SK-N-SH (cell line): Measurements from ENCODE around the gene RPL39L. TPM values are rescaled to one million over a fixed set of nuclear protein-coding genes. Genes with fewer than 3 reads are reported as not detected.
"Not testable (repeated sequence)": the region's sequence is repeated elsewhere in the genome, so short reads cannot be mapped to it uniquely, and the experiment has no call there.

ENCODE experiments used
- CTCF ChIA-PET: fragments of 300-600, 350-600 bp; formaldehyde crosslinking; extraction: SDS; loops from one replicate; lab custom pipeline; 2021; lab: Yijun Ruan, JAX
- POLR2A ChIA-PET: fragments of 350-600 bp; sonication (Branson Sonifier 250); formaldehyde crosslinking; extraction: SDS; loops from one replicate; lab custom pipeline; 2020; ENCODE audit warnings: antibody characterized with exemption, inconsistent platforms; lab: Yijun Ruan, JAX
- DNase-seq: peaks from one replicate; pipeline ENCODE4 v3.0.0; 2012
- H2AFZ ChIP-seq: fragments of 200-600 bp; sonication (generic); 2 replicates; pipeline ENCODE4 v1.8.1; 2016; ENCODE audit warnings: antibody characterized with exemption, mild to moderate bottlenecking, low read depth
- H3F3A ChIP-seq: fragments of 200-600 bp; sonication (generic); replicated peaks from 2 replicates; pipeline ENCODE3; 2016; ENCODE audit warnings: antibody characterized with exemption, mild to moderate bottlenecking; ENCODE audit not compliant: insufficient read depth
- H3K27ac ChIP-seq, 2 experiments: fragments of 200-500 bp in 1 of 2; fragments of 200-600 bp in 1 of 2; sonication (Bioruptor generic) in 1 of 2; sonication (generic), shearing (Covaris generic) in 1 of 2; 2 replicates each; pipeline versions ENCODE4 v1.5.1 to v1.6.1; 2014 to 2016; ENCODE audit warnings: low read depth in 2 of 2, inconsistent platforms in 1 of 2, low read length in 1 of 2, mild to moderate bottlenecking in 1 of 2, mixed read lengths in 1 of 2
- H3K27me3 ChIP-seq: fragments of 200-600 bp; sonication (generic), shearing (Covaris generic); 2 replicates; pipeline ENCODE4 v1.6.1; 2016; ENCODE audit warnings: mixed run types; ENCODE audit not compliant: insufficient read depth
- H3K36me3 ChIP-seq, 2 experiments: fragments of 200-500 bp in 1 of 2; fragments of 200-600 bp in 1 of 2; sonication (Bioruptor generic) in 1 of 2; sonication (generic) in 1 of 2; replicated peaks in 1 of 2; 2 replicates each; pipeline versions ENCODE3 to v1.5.1; 2014 to 2016; ENCODE audit warnings: low read length in 1 of 2, mild to moderate bottlenecking in 1 of 2; ENCODE audit not compliant: insufficient read depth in 2 of 2, control insufficient read depth in 1 of 2
- H3K4me1 ChIP-seq, 2 experiments: fragments of 200-500 bp in 1 of 2; fragments of 200-600 bp in 1 of 2; sonication (Bioruptor generic) in 1 of 2; sonication (generic), shearing (Covaris generic) in 1 of 2; 2 replicates each; pipeline versions ENCODE4 v1.5.1 to v1.6.1; 2014 to 2016; ENCODE audit warnings: low read depth in 1 of 2, low read length in 1 of 2, mixed run types in 1 of 2; ENCODE audit not compliant: insufficient read depth in 2 of 2, control insufficient read depth in 1 of 2
- H3K4me2 ChIP-seq: fragments of 200-600 bp; sonication (generic), shearing (Covaris generic); 2 replicates; pipeline ENCODE4 v1.6.1; 2017; ENCODE audit warnings: mixed run types
- H3K4me3 ChIP-seq, 2 experiments: fragments of 200-500 bp in 1 of 2; fragments of 200-600 bp in 1 of 2; sonication (Bioruptor generic) in 1 of 2; sonication (generic), shearing (Covaris generic) in 1 of 2; 2 replicates each; pipeline versions ENCODE4 v1.5.1 to v1.8.1; 2014 to 2016; ENCODE audit warnings: low read depth in 2 of 2, inconsistent platforms in 1 of 2, low read length in 1 of 2, mild to moderate bottlenecking in 1 of 2, mixed read lengths in 1 of 2, moderate library complexity in 1 of 2
- H3K79me2 ChIP-seq: fragments of 200-600 bp; sonication (generic); 2 replicates; pipeline ENCODE4 v1.8.1; 2017; ENCODE audit warnings: mild to moderate bottlenecking; ENCODE audit not compliant: insufficient read depth
- H3K9ac ChIP-seq: fragments of 200-600 bp; sonication (generic); 2 replicates; pipeline ENCODE4 v1.6.1; 2017; ENCODE audit warnings: mixed run types
- H3K9me2 ChIP-seq: fragments of 200-600 bp; sonication (generic); 2 replicates; pipeline ENCODE4 v1.6.1; 2017; ENCODE audit warnings: mixed run types
- H3K9me3 ChIP-seq: fragments of 200-600 bp; sonication (generic); 2 replicates; pipeline ENCODE4 v1.6.1; 2017; ENCODE audit warnings: mixed run types, mild to moderate bottlenecking, moderate library complexity
- H4K20me1 ChIP-seq: fragments of 200-600 bp; sonication (generic); 2 replicates; pipeline ENCODE4 v1.6.1; 2017; ENCODE audit warnings: mild to moderate bottlenecking, mixed run types; ENCODE audit not compliant: insufficient read depth
- CHD2 ChIP-seq: fragments of 150-350 bp; IDR thresholded peaks from 2 replicates; pipeline ENCODE4 v1.6.1; 2018; ENCODE audit warnings: low read length; ENCODE audit not compliant: partially characterized antibody
- ELF1 ChIP-seq: IDR thresholded peaks from 2 replicates; pipeline ENCODE4 v1.4.0; 2012
- EZH2phosphoT487 ChIP-seq: fragments of 200-600 bp; sonication (generic); IDR thresholded peaks from 2 replicates; pipeline ENCODE4 v1.6.1; 2017; ENCODE audit warnings: low read depth, mixed run types, mild to moderate bottlenecking, antibody characterized with exemption, moderate library complexity, borderline replicate concordance
- GATA2 ChIP-seq: sonication (generic); formaldehyde crosslinking; IDR thresholded peaks from 2 replicates; pipeline ENCODE4 v1.5.0; 2020; ENCODE audit warnings: mild to moderate bottlenecking, missing genetic modification reagents
- IRF3 ChIP-seq: fragments of 150-350 bp; IDR thresholded peaks from 2 replicates; pipeline ENCODE4 v1.6.1; 2016; ENCODE audit warnings: mild to moderate bottlenecking, low read depth, low read length
- JUND ChIP-seq: IDR thresholded peaks from 2 replicates; pipeline ENCODE4 v1.4.0; 2012
- MEF2A ChIP-seq: IDR thresholded peaks from 2 replicates; pipeline ENCODE4 v1.4.0; 2012; ENCODE audit warnings: low read depth, borderline replicate concordance
- MXI1 ChIP-seq: IDR thresholded peaks from 2 replicates; pipeline ENCODE4 v1.6.1; 2012; ENCODE audit warnings: mild to moderate bottlenecking, low read depth, low read length, improper control_type of control experiment
- NRF1 ChIP-seq: IDR thresholded peaks from 2 replicates; pipeline ENCODE4 v1.6.1; 2012; ENCODE audit warnings: low read depth, mild to moderate bottlenecking, low read length
- POLR2AphosphoS5 ChIP-seq: IDR thresholded peaks from 2 replicates; pipeline ENCODE4 v1.6.1; 2012; ENCODE audit warnings: low read depth, low read length
- RAD21 ChIP-seq: IDR thresholded peaks from 2 replicates; pipeline ENCODE4 v1.6.1; 2012; ENCODE audit warnings: mild to moderate bottlenecking, low read length
- SMC3 ChIP-seq: IDR thresholded peaks from 2 replicates; pipeline ENCODE4 v1.6.1; 2012; ENCODE audit warnings: low read depth, low read length, improper control_type of control experiment
- TAF1 ChIP-seq: IDR thresholded peaks from 2 replicates; pipeline ENCODE4 v1.6.1; 2012; ENCODE audit warnings: low read depth, mild to moderate bottlenecking, low read length, moderate library complexity, borderline replicate concordance
- TCF12 ChIP-seq: IDR thresholded peaks from 2 replicates; pipeline ENCODE4 v1.4.0; 2012
- TEAD4 ChIP-seq: IDR thresholded peaks from 2 replicates; pipeline ENCODE4 v1.4.0; 2012; ENCODE audit warnings: mild to moderate bottlenecking, borderline replicate concordance; ENCODE audit not compliant: insufficient read depth
- USF2 ChIP-seq: fragments of 150-350 bp; IDR thresholded peaks from 2 replicates; pipeline ENCODE4 v1.6.1; 2017; ENCODE audit warnings: antibody characterized with exemption, low read length, low read depth, borderline replicate concordance
- YY1 ChIP-seq: IDR thresholded peaks from 2 replicates; pipeline ENCODE4 v1.4.0; 2012; ENCODE audit warnings: low read depth, mild to moderate bottlenecking
- WGBS: methylation state at CpG from one replicate; pipeline ENCODE4 v1.1.6; 2017; ENCODE audit warnings: low lambda C conversion rate; 5-methylcytosine and 5-hydroxymethylcytosine counted together
- polyA plus RNA-seq, 3 experiments: library from polyadenylated mRNA; depleted of rRNA; stranded (reverse); fragments of >200 nt; gene quantifications; 2 replicates each; pipeline ENCODE4 v1.2.3, GENCODE V29; 2012
- TF ChIP-seq, protein P1 (sequence below): IDR thresholded peaks from 2 replicates; pipeline ENCODE4; 2012

RPL39L gene
- polyA plus RNA-seq, 1 of the 3 experiments (the other 2 are of a cell fraction) = 25.3 TPM

DNA sequence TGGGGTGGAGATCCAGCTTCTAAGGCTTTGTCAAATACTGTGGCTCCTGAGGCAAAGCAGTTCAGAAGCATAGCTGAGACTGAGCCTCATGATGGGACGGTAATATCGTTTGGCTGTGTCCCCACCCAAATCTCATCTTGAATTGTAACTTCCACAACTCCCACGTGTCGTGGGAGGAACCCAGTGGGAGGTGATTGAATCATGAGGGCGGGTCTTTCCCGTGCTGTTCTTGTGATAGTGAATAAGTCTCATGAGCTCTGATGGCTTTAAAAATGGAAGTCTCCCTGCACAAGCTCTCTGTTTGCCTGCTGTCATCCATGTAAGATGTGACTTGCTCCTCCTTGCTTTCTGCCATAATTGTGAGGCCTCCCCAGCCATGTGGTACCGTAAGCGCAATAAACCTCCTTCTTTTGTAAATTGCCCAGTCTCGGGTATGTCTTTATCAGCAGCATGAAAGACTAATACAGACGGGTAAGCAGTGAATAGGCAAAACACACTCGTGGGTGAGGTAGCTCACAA, 4.1 kb downstream of the RPL39L start:
- peaks cover 32% of the 10 kb centered on the region for H3K79me2 ChIP-seq
- H3K4me3 ChIP-seq, H3K4me1 ChIP-seq, H3K27ac ChIP-seq, H3F3A ChIP-seq, H3K36me3 ChIP-seq, H2AFZ ChIP-seq, H3K9me3 ChIP-seq, H3K27me3 ChIP-seq, H4K20me1 ChIP-seq, POLR2A ChIA-PET, H3K4me2 ChIP-seq, H3K9ac ChIP-seq, DNase-seq, H3K9me2 ChIP-seq: not testable (repeated sequence)
- 87% methylated on average over 11 of the region's 11 CpGs for WGBS
- CTCF ChIA-PET = interaction anchor here (0.9 to 1.8 kb wide), 6 partner anchors 15 to 1026 kb away, joined by 3 to 6 read pairs (median 4); no protein-coding TSS in a partner anchor

GRCh38 chr3:187133181-187133580, 6.1 kb downstream of the RPL39L start:
- H3K4me2 ChIP-seq, H3K9ac ChIP-seq, H3K4me1 ChIP-seq, H3K27me3 ChIP-seq, H2AFZ ChIP-seq, H3K4me3 ChIP-seq, POLR2A ChIA-PET, H3F3A ChIP-seq, DNase-seq, H3K27ac ChIP-seq, H3K9me2 ChIP-seq, H3K36me3 ChIP-seq, H3K9me3 ChIP-seq, H4K20me1 ChIP-seq: not testable (repeated sequence)
- peaks cover 30% of the 10 kb centered on the region for H3K79me2 ChIP-seq
- CTCF ChIA-PET = interaction anchor here (1.2 to 1.7 kb wide), 2 partner anchors 20 to 32 kb away, joined by 4 to 6 read pairs; no protein-coding TSS in a partner anchor
- 85% methylated on average over 2 of the region's 2 CpGs for WGBS

DNA sequence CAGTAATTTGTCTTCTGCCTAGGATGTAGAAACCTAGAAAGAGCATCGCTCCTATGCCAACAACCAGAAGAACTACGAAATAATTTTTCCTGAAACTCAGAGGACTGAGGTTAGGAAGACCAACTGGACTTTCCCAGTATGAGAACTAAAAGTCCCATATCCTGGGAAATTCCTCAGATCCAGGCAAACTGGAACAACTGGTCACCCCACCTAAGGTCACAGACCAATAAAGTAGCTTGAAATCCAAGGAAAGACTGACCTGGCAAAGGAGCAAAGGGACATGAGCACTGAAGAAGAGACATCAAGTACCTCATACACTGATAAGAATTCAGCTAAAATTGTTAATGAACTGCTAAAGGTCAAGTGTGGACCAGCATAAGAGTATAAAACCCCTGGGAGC, 6.6 kb downstream of the RPL39L start:
- H3K4me1 ChIP-seq = no peaks in the 10 kb centered on the region
- no peaks in the 10 kb centered on the region for H3F3A ChIP-seq
- CTCF ChIA-PET = interaction anchor here (1.2 to 1.7 kb wide), 3 partner anchors 9 to 32 kb away, joined by 4 to 6 read pairs (median 4); no protein-coding TSS in a partner anchor
- TF ChIP-seq POLR2AphosphoS5 (no peak), TEAD4 (no peak), RAD21 (no peak), ELF1 (no peak), USF2 (no peak), TAF1 (no peak), YY1 (no peak), MEF2A (no peak), GATA2 (CRISPR knock-in tag) (no peak), EZH2phosphoT487 (no peak), NRF1 (no peak), JUND (no peak), IRF3 (no peak), CHD2 (no peak), MXI1 (no peak), TCF12 (no peak), SMC3 (no peak)
- TF ChIP-seq, protein P1, sequence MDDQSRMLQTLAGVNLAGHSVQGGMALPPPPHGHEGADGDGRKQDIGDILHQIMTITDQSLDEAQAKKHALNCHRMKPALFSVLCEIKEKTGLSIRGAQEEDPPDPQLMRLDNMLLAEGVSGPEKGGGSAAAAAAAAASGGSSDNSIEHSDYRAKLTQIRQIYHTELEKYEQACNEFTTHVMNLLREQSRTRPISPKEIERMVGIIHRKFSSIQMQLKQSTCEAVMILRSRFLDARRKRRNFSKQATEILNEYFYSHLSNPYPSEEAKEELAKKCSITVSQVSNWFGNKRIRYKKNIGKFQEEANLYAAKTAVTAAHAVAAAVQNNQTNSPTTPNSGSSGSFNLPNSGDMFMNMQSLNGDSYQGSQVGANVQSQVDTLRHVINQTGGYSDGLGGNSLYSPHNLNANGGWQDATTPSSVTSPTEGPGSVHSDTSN = no peak
- TF ChIP-seq, all 33 proteins: peak for 0
- peaks cover 32% of the 10 kb centered on the region for H3K79me2 ChIP-seq
- 92% methylated on average over 2 of the region's 2 CpGs for WGBS
- H3K9ac ChIP-seq = no peak overlapping the region
- H3K4me2 ChIP-seq = no peak overlapping the region
- no peak for DNase-seq
- POLR2A ChIA-PET = no interaction called here
- no peak overlapping the region for H3K27ac ChIP-seq
- H3K9me2 ChIP-seq = no peaks in the 10 kb centered on the region
- H3K27me3 ChIP-seq = no peaks in the 10 kb centered on the region
- no peaks in the 10 kb centered on the region for H4K20me1 ChIP-seq
- H3K36me3 ChIP-seq = peaks cover 3 to 4% of the 10 kb centered on the region in 2 experiments
- no peak overlapping the region for H3K4me3 ChIP-seq
- H3K9me3 ChIP-seq = no peaks in the 10 kb centered on the region
- H2AFZ ChIP-seq = no peak overlapping the region
